SK-N-MC (cell line): ENCODE data around the gene NINJ1.

Experiments used
- DNase-seq: peaks from one replicate; pipeline ENCODE4 v3.0.0-alpha.2; 2011; ENCODE audit warnings: low read depth, low spot score
- H3K27ac ChIP-seq: fragments of 200-600 bp; sonication (generic); 2 replicates; pipeline ENCODE4 v1.5.1; 2016; ENCODE audit warnings: mixed run types
- H3K36me3 ChIP-seq: fragments of 200-600 bp; sonication (generic); 2 replicates; pipeline ENCODE4 v1.6.1; 2017; ENCODE audit warnings: antibody characterized with exemption, low read length, mixed read lengths; ENCODE audit not compliant: insufficient read depth
- H3K4me3 ChIP-seq: fragments of 200-600 bp; sonication (generic); 2 replicates; pipeline ENCODE4 v1.5.1; 2016
- H3K9ac ChIP-seq: fragments of 200-600 bp; sonication (generic); 2 replicates; pipeline ENCODE4 v1.8.0; 2017; ENCODE audit warnings: mixed run types, mixed read lengths; ENCODE audit not compliant: insufficient read length
- H3K9me3 ChIP-seq: fragments of 200-600 bp; sonication (generic); 2 replicates; pipeline ENCODE4 v1.6.1; 2017; ENCODE audit warnings: low read depth, mild to moderate bottlenecking, antibody characterized with exemption, low read length, moderate library complexity, mixed read lengths
- EZH2 ChIP-seq: fragments of 200-600 bp; sonication (generic); IDR thresholded peaks from one replicate; pipeline ENCODE4 v1.6.1; 2017; ENCODE audit warnings: antibody characterized with exemption
- FOXP2 ChIP-seq: optimal IDR thresholded peaks from 2 replicates; pipeline ENCODE3; 2011; ENCODE audit warnings: mild to moderate bottlenecking, moderate library complexity; ENCODE audit not compliant: insufficient read depth; ENCODE audit errors: extremely low read length, control extremely low read depth
- POLR2AphosphoS5 ChIP-seq: IDR thresholded peaks from 2 replicates; pipeline ENCODE4 v1.6.1; 2012; ENCODE audit warnings: mild to moderate bottlenecking, low read depth, low read length, borderline replicate concordance

The NINJ1 gene

GRCh38 chr9:93096131-93096802 lies 37.8 kb downstream of the NINJ1 start, which contains the start of gene CARD19:
Gene CARD19 (plus strand): TSS chr9:93096217. CDS start chr9:93096346, 129 bp downstream.
- peak within 1 kb of the TSS; percentile 85 for H3K4me3 ChIP-seq
- no peak for DNase-seq
- no peaks in the 10 kb centered on the region; the same call in 1 of the 2 replicates for H3K9me3 ChIP-seq
- H3K27ac ChIP-seq = peak within 1 kb of the TSS; percentile 91
- no peak for TF ChIP-seq EZH2
- TF ChIP-seq FOXP2 = no peak
- TF ChIP-seq POLR2AphosphoS5 = no peak
- H3K9ac ChIP-seq = peak within 1 kb of the TSS; percentile 87
- no peaks in the 10 kb centered on the region for H3K36me3 ChIP-seq

GRCh38 chr9:93095205-93096130 lies 38.6 kb downstream of the NINJ1 start:
- TF ChIP-seq FOXP2 = peak; percentile 24
- no peak for TF ChIP-seq EZH2
- peak; percentile 79; the same call in 1 of the 2 replicates for TF ChIP-seq POLR2AphosphoS5
- Histone ChIP-seq H3K9me3 (no peaks in the 10 kb centered on the region), H3K4me3 (peak overlapping the region; percentile 85), H3K36me3 (no peaks in the 10 kb centered on the region), H3K9ac (peak overlapping the region; percentile 87), H3K27ac (peak overlapping the region; percentile 91)
- peak; percentile 73 for DNase-seq

- Histone ChIP-seq H3K4me3 (peak overlapping the region; percentile 85), H3K36me3 (no peaks in the 10 kb centered on the region), H3K27ac (peak overlapping the region; percentile 91)
These were observed 39.3 kb downstream of the NINJ1 start for GRCh38 chr9:93094658-93095204.

GRCh38 chr9:93093877-93094657 lies 40.0 kb downstream of the NINJ1 start:
- Histone ChIP-seq H3K27ac (no peak overlapping the region), H3K36me3 (no peaks in the 10 kb centered on the region), H3K9ac (no peak overlapping the region), H3K9me3 (no peaks in the 10 kb centered on the region), H3K4me3 (no peak overlapping the region)
- no peak for DNase-seq
- TF ChIP-seq POLR2AphosphoS5 (no peak), EZH2 (no peak), FOXP2 (no peak)

More at GRCh38 chr9:93094658-93095204, 39.3 kb downstream of the NINJ1 start:
- Histone ChIP-seq H3K9ac (peak overlapping the region; percentile 87), H3K9me3 (no peaks in the 10 kb centered on the region)
- DNase-seq = no peak
- no peak for TF ChIP-seq POLR2AphosphoS5
- no peak for TF ChIP-seq FOXP2
- no peak for TF ChIP-seq EZH2

- TF ChIP-seq POLR2AphosphoS5 = no peak
- TF ChIP-seq EZH2 = no peak
- TF ChIP-seq FOXP2 = no peak
- H3K36me3 ChIP-seq = no peaks in the 10 kb centered on the region
- no peak overlapping the region for H3K9ac ChIP-seq
- no peaks in the 10 kb centered on the region for H3K9me3 ChIP-seq
- H3K4me3 ChIP-seq = no peak overlapping the region
- no peak for DNase-seq
- 0 out of 2 replicates have a peak overlapping the region, but pooled peaks have one; percentile 25 for H3K27ac ChIP-seq
These were observed 40.7 kb downstream of the NINJ1 start for GRCh38 chr9:93093127-93093876.

GRCh38 chr9:93092251-93092991 lies 41.6 kb downstream of the NINJ1 start:
- H3K9me3 ChIP-seq = no peaks in the 10 kb centered on the region
- H3K36me3 ChIP-seq = no peaks in the 10 kb centered on the region
- H3K27ac ChIP-seq = 0 out of 2 replicates have a peak overlapping the region, but pooled peaks have one; percentile 25
- no peak overlapping the region for H3K9ac ChIP-seq
- H3K4me3 ChIP-seq = no peak overlapping the region
- no peak for TF ChIP-seq FOXP2
- TF ChIP-seq POLR2AphosphoS5 = no peak
- no peak for TF ChIP-seq EZH2
- DNase-seq = no peak
